NCI-H1694 treated with DMSO at 0.1 percent for 48 hours (cell line): ENCODE results near the gene MARCKSL1.

Experiments
- DNase-seq: peaks from one replicate; lab custom pipeline; 2025; lab: John Stamatoyannopoulos, UW

The MARCKSL1 gene

DNA sequence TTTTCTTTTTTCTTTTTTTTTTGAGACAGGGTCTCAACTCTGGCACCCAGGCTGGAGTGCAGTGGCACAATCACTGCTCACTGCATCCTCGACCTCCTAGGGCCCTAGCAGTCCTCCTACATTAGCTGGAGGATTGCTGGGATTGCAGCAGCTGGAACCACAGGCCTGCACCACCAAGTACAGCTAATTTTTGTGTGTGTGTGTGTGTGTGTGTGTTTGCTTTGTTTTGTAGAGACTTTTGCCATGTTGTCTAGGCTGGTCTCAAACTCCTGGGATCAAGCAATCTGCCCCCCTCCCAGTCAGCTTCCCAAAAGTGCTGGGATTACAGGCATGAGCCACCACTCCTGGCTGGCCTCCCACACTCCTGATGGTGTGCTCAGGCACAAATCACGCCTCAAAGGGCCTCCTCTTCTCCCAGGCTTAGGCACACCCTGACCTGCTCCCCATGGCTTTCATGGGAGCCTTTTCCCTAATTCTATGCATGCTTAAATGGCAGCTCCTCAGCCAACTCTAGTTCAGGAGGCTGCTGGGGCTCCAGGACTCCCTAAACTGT, 16.9 kb upstream of the MARCKSL1 start:
- DNase-seq: no peak

DNA sequence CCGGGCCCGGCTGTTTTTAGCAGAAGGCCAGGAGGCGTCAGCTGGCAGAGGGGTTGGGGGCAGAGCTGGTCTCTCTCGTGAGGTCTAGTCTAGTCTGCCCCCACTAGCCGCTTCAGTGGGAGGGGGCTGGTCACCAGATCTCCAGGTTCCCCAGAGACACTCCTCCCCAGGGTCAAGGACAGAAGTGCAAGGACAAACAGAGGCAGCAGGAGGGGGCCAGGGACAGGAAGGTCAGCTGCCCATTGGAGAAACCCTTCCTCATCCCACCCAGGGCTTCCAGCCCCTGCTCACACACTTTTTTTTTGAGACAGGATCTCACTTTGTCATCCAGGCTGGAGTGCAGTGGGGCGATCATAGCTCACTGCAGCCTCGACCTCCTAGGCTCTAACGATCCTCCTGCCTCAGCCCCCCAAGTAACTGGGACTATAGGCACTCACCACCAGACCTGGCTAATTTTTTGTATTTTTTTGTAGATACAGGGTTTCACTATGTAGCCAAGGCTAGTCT, 16.3 kb upstream of the MARCKSL1 start:
- DNase-seq: no peak

DNA sequence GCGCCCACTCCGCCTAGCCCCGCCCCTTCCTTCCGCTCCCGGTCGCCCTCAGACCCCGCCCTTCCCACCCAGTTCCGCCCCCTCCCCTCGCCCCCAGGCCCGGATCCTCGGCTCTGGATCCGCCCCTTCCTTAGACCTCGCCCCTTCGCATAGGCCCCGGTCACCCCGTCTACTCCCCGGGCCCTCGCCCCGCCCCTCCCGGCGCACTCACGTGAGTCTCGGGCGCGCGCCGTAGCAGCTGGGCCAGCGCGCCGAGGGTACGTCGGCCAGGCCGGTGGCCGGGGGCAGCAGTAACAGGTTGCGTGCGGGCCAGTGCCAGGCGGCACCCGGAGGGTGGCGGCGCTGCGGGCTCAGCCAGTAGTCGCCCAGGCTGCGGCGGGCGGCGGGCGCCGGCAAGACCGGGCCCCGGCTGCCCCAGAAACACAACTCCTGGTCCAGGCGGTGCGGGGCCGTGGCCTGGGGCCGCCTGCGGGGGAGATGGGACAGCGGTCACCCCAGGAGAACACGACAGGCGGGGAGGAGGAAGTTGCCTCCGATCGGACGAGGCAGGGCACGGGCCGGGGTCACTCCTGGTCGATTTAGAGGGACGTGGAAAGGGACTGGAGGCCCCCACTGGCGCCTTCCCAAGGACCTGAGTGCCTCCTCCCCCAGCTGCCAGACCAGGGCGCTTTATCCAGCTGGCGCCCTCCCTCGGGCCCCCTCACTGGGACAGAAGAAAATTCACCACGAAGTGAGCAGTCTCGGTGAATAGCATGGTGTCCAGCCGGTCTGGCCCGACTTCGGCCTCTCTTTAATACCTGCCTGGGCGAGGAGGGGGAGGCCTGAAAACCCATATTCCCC, 15.6 kb upstream of the MARCKSL1 start:
- peak; percentile 71 for DNase-seq

DNA sequence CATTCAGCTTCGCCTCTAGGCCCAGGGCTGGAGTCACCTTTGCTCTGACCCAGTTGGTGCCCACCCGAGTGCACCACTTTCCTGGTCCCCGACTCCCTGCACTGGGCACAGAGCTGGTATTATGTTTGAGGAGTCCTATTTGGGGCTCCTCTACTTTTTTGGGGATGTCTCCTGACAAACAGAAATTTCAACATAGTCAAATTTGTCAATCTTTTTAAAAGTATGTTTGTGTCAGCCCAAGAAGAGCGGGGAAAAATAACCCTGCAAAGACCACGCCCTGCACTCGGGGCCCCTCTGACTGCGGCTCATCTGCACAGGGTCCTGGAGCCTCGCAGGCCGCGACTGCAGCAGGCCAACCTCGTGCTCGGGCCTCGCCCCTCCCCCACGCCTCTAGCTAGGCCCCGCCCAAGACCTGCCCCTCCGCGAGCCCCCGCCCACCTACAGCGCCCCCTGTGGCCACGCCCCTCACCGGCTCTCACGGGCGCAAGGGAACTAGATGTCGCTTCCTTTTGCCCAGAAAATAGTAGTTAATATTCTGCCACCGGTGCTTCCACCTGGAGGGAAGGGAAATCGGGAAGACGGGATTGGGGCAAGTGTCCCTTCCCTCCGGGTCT, 14.9 kb upstream of the MARCKSL1 start:
- no peak for DNase-seq

DNA sequence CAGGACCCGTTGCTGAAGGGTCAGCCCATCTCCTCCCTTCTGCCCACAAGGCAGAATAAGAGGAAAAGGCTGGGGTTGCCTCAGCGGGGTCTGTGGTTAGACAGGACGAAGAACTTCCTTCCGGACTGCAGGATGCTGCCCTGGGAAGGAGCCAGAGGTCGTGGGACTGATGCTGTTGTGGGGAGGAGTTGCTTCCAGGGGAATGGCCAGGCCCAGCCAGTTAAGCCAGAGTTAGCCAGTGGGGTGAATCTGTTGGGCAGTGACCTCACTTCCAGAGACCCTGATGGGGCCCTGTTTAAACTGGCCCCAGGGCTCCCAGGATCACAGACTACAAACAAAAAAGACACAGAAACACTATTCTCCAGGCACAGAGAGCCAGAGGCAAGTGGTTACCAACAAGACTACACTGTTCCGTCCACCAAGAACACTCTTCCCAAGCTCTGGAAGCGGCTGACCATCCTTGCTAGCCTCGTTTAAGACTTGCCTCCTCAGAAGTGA, 13.2 kb upstream of the MARCKSL1 start:
- no peak for DNase-seq

DNA sequence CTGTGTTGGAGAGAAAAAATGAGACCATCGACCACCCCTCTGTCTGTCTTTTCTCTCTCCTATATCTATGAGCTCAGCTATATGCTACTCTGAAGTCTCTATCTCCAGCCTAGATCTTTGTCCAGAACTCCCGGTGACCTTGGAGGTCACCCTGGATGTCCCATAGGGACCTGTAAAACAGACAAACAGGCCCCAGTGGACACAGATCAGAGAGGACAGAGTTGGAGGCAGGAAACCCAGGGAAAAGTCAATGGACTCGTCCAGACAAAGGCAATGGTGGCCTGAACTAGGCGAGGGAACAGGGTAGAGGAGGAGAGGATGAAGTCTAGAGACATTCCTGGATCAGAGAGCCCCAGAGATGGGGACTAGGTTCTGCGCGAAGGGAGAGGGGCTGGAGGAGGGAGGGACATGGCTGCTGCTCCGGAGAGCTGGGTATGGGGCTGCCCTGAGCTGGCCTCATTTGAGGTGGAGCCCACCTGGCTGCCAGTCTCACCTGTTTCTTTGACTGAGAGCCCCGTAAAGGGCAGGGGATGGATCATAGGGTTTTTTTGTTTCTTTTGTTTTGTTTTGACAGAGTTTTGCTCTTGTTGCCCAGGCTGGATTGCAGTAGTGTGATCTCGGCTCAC, 10.6 kb upstream of the MARCKSL1 start:
- no peak for DNase-seq

DNA sequence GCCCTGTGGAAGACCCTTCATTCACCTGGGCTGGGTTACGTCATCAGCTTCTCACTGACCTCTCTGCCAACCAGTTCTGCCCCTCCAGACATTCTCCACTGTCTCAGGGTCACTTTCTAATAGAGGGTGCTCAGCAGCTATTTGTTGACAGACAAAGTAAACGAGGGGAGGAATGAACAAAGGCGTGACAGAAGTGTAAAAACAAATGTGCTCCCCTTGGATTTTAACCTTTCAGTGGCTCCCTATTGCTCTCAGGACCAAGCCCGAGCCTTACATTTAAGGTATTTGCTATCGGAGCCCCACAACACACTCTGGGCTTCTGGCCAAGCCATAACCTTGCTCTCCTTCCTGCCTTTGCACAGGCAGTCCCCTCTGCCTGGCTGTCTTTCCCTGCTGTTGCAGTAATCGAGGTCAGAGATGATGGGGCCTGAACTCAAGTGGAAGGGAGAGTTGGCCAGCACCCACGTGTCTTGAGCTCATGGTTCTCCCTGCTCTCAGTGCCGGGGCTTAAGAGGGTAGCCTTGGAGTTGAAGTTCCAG, 9.3 kb upstream of the MARCKSL1 start:
- DNase-seq: no peak

DNA sequence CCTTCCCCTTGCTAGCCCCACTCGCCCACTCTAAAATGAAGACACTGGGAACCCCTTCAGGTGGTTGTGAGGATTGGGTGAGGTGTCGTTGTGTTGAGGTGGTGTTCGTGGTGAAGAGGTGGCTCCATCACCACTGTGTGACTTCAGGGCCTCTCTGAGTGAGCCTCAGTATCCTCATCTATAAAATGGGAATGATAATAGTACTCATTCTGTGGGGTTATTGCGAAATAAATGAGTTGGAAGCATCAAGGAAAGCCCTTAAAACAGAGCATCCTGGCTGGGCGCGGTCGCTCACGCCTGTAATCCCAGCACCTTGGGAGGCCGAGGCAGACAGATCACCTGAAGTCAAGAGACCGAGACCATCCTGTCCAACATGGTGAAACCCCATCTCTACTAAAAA, 6.7 kb upstream of the MARCKSL1 start:
- no peak for DNase-seq

DNA sequence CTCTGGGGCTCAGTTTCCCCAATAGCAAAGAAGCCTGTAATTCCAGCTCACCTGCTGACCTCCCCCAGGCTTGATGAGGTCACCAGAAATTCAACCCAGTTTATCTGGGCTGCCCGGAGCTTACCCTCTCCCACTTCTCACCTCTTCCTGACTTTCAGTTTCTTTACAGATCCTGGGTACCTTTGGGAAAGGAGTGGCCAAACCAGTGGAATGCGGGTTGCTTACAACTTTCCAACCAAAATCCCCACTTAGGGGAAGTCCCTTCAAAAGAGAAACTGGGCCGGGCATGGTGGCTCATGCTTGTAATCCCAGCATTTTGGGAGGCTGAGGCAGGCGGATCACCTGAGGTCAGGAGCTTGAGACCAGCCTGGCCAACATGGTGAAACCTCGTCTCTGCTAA, 5.9 kb upstream of the MARCKSL1 start:
- no peak for DNase-seq

DNA sequence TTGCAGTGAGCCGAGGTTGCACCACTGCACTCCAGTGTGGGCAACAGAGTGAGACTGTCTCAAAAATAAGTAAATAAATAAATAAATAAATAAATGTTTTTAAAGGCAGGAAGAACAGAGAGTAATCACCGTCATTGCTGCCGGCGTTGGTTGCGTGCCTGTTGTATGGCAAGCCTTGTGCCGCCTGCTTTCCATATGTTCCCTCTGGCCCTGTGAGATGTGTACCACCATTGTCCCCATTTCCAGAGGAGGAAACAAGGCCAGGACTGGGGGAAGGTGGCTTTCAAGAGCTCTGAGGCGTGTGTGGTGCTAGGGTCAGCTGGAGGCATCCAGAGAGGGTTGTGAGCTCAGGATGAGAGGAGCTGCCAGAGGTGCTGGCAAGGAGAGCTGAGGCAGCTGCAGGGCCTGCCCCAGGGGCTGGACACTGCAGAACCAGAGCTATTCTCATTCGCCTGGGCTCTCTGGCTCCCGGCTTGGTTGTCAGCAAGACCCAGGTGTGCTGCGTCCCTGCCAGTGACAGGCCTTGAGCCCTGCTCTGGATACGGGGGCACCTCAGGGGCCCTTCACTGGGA, 5.2 kb upstream of the MARCKSL1 start:
- DNase-seq: no peak

DNA sequence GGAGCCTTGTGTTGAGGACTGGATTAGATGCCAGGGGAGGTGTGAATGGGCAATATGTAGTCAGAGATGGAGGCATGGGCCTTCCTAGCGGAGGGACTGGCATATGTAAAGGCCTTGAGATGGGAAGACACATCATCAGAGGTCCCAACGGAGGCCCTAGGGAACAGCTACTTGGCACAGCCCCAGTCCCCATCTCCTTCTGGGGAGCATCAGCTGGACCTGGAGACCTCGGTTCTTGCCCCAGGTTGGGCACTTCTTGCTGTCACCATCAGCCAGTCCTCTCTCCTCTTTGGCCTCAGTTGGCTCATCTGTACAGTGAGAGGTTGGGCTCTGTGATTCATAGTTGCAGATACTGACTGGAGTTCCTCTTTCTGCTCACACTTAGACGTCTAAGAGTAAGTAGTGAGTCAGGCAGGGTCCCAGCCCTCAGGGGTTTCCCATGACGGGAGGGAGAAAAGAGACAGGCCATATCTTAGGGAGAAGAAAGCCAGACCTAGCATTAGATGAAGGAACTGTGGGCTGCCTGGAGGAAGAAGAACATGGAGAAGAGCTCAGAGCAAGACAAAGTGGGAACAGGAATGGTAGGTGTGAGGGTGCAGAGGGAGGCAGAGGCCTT, 3.4 kb upstream of the MARCKSL1 start:
- no peak for DNase-seq

DNA sequence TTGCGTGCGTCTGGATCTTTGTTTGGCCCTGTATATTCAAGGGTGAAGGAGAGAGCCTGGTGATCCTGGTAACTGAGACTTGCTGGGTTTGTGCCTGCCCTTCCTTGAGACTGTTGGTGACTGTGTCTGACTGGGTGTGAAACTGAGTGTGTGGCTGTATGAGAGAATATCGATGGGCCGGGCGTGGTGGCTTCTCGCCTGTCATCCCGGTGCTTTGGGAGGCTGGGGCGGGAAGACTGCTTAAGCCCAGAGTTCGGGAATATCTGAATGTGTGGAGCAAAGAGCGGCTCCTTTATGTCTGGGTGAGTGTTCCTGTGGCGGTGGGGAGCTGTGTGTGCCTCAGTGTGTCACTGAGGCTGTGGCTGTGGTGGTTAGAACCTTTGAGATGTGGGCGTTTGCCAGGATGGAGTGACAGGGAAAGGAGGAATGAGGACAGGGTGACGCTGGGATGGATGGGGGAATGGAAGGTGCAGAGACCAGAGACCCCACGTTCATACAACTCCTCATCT, 2.7 kb upstream of the MARCKSL1 start:
- no peak for DNase-seq

DNA sequence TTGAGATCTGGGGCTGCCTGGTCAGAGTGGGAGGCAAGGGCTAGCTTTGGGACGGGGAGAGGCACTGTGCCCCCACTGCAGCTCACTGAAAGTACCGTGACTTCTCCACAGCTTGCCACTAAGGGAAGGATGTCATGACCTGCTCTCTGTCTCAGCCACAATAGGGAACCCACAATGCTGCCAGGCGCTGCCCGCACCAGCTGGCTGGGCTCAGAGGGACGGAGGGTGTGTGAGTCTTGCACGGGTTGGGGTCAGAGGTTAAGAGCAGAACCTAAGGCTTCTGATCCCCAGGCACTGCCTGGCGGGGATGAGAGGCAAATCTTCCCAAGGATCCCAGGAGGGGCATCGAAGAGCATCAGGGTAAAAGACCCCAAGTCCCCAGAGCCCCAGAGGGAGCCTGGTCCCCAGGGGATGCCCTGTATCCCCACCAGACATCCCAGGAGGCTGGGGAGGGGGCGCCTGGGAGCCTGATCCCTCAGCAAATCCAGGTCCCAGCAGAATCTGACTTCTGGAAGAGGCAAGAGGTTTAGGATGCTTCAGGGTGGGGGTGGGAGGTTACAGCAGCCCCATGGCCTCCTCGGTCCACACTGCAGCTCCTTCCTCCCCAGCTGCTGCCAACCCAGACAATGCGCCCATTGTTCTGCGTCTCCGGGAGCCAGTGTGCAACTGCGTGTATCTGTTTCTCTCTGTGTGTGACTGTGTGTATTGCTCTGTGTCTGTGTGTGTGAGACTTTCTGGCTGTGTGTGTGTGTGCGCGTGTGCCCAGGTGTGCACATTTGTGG, 2.0 kb upstream of the MARCKSL1 start:
- no peak for DNase-seq

DNA sequence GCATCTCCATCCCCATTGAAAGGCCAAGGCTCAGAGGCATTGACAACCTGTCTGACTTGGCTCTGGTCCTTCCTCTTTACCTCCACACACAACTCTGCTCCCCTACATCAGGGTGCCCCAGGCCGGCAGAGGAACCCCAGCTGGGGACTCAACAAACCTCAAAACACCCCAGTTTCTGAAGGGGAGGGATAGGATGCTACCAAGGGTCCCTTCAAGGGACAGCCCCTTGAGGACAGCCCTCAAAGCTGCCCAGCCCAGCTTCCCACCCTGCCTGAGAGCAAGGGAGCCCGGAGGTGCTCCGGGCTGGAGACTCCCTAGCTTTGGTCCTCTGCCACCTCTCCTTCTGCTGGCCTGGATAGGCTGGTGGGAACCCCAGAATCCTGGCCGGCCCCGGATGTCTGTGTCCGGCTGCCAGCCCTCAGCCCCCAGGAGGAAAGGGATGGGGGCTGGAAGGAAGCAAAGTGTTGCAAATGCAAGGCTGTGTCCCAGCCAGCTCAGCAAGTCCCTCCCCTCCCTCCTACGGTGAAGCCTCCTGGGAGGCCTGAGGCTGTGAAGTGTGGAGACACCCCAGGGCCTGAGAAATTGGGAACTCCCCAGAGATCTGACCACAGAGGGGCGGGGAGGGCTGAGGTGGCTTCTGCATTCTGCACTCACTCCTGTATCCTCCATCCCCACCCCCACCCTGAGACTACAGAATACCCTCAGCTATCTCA, 1.1 kb upstream of the MARCKSL1 start:
- DNase-seq: no peak

DNA sequence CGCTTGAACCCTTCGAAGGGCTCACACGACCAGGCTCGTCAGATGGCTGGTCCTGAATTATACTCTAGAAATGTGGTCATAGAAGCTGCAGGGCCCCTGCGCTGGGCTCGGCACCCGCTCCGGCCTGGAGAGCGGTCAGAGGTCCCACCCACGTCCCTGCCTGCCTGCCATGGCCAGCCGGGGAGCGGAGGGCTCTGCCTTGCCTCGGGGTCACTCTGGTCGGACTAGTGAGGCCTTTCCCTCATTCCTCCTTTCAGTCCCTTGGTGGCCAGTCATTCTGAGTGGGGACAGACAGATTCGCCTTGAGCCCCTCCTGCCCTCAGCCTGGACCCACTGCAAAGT, 529 bp upstream of the MARCKSL1 start:
- no peak for DNase-seq

DNA sequence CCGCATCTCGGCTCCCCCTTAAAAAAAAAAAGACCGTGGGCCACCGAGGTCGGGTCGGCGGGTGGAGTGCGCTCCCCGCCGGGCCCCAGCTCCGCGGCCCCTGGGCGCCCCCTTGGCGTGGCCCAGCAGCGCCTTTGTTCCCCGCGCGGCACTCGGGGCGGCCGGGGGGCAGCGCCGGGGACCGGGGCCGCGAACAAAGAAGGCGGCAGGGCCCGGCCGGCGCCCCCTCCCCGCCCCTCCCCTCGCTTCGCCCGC, 571 bp downstream of the MARCKSL1 start:
- DNase-seq: no peak

DNA sequence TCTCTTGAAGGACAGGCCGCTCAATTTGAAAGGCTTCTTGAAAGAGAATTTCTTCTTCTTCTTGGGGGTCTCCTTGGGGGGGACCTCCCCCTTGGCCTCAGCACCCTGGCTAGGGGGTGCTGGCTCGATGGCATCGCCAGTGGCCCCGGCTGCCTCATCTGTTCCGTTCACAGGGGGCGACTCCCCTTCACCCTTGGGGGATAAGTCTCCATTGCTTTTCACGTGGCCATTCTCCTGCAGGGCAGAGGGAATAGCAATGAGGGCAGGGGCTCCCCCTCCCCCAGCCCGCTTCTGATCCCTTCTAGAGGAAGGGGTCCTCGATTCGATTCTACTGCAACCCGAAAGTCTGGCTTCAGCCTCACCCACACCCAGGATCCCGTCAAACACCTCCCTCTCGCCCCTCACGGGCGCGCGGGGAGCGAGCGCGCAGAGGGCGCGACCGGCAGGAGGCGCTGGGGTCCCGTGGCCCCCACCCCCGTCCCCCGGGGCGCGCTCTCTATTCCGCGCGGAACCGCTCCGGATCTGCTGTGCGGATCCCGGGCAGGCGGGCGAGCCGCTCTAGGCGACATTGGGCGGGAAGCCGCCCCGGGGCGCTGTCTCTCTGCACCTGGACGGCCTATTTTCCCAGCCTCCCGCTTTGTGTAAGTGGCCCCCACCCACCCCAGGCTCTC, 1.0 kb downstream of the MARCKSL1 start:
- DNase-seq: no peak

DNA sequence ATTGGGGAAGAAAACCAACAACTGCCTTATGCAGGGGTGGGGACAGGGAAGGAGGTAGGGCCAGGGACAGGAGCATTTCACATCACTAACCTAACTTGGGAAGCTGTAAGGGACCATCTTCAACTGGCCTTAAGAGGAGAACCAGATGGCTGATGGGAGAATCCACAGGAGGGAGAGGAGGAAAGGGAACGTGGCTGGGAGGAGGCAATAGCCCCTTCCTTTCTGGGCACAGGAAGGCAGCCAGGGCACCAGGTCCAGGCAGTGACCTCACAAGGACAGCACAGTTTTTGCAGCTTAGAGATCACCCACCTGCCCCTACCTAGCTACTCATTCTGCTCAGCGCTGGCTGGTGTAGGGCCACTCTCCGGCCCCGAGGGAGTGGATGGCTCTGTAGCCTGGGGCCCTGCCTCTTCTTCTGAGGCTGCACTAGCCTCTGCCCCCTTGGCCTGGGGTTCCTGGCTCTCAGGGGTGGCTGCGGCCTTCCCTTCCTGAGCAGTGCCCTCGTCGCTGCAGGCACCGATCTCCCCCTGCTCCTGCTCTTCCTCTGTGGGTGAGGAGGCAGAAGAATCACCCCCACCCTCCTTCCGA, 1.7 kb downstream of the MARCKSL1 start:
- DNase-seq: no peak

DNA sequence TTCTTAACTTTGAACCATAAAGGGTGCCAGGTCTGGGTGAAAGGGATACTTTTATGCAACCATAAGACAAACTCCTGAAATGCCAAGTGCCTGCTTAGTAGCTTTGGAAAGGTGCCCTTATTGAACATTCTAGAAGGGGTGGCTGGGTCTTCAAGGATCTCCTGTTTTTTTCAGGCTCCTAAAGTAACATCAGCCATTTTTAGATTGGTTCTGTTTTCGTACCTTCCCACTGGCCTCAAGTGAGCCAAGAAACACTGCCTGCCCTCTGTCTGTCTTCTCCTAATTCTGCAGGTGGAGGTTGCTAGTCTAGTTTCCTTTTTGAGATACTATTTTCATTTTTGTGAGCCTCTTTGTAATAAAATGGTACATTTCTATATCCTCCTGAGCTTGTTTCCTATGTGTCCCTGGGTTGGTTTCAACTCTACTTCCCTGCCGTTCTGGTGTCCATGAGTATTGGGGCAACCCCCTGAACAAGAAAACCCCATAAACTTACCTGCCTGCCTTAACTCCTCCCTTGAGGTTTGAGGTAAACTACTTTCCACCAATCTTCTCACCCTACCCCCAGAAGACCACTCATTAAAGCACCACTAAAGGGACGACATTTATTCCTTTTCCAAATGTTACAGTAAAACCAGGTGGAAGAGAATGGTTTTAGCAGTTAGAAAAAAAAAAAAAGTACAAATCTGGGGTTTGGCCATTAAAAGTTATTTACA, 2.6 kb downstream of the MARCKSL1 start:
- DNase-seq: no peak
